Cardiac muscle cell (in vitro differentiated cells and primary cell): Measurements from ENCODE around the gene GSG1L. TPM values are rescaled to one million over a fixed set of nuclear protein-coding genes. Genes with fewer than 3 reads are reported as not detected.

Experiments used
- DNase-seq, 2 donors: peaks; one replicate each; pipeline versions ENCODE4 v3.0.0 to v3.0.0-alpha.2; 2010 to 2017; ENCODE audit warnings: low read depth in 1 of 2, low spot score in 1 of 2
- H3K27ac ChIP-seq: fragments of 200-600 bp; sonication (generic); 2 replicates; pipeline ENCODE4 v1.5.1; 2016
- H3K27me3 ChIP-seq: fragments of 200-600 bp; sonication (generic); 2 replicates; pipeline ENCODE4 v1.6.0; 2016; ENCODE audit warnings: control low read depth
- H3K36me3 ChIP-seq: fragments of 200-600 bp; sonication (generic); 2 replicates; pipeline ENCODE4 v1.5.1; 2016; ENCODE audit warnings: control low read depth
- H3K4me1 ChIP-seq: fragments of 200-600 bp; sonication (generic); 2 replicates; pipeline ENCODE4 v1.8.1; 2017; ENCODE audit warnings: low read depth, mild to moderate bottlenecking, mixed run types
- H3K4me3 ChIP-seq: fragments of 200-600 bp; sonication (generic); 2 replicates; pipeline ENCODE4 v1.5.1; 2016; ENCODE audit warnings: mild to moderate bottlenecking
- H3K9me3 ChIP-seq: fragments of 200-600 bp; sonication (generic); 2 replicates; pipeline ENCODE4 v1.5.1; 2017; ENCODE audit warnings: low read depth, mild to moderate bottlenecking, control low read depth
- polyA plus RNA-seq: library from polyadenylated mRNA; unstranded; fragments of >200 nt; fragmentation: Nextera tagmentation; extraction: Ambion mirVana; gene quantifications from 2 replicates; pipeline ENCODE4 v1.2.1, GENCODE V29; 2016
- total RNA-seq: library from RNA; depleted of rRNA; stranded (reverse); fragments of >200 nt; gene quantifications from 2 replicates; pipeline ENCODE4 v1.2.3, GENCODE V29; 2016
- TF ChIP-seq, protein P1 (sequence below): IDR thresholded peaks from 2 replicates; pipeline ENCODE4 v1.5.1; 2012; ENCODE audit warnings: low read depth, mild to moderate bottlenecking, low read length

Gene GSG1L
- total and polyA plus RNA-seq, 2 experiments from 2014 or later: not detected

DNA sequence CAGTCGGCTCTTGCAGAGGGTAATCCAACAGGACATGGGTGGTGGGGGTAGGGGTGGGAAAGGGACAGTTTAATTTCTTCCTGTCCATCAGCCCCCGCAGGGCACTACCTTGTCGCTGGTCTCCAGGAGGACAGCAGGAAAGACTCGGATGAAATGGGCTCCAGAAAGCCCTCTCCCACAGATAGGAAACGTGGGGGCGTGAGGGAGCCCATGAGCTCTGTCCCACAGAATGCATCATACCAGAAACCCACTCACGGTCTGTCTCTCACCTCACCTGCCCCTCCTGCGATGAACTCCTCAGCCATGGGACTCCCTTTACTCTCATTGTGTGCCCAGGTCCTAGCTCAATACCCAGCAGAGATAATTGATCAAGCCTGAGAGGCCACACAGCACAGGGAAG lies 240.1 kb downstream of the GSG1L start:
- DNase-seq: no peak
- Histone ChIP-seq H3K27ac (no peak overlapping the region), H3K36me3 (no peaks in the 10 kb centered on the region), H3K27me3 (no peaks in the 10 kb centered on the region), H3K4me3 (no peak overlapping the region), H3K4me1 (no peaks in the 10 kb centered on the region), H3K9me3 (no peaks in the 10 kb centered on the region)
- TF ChIP-seq, protein P1, sequence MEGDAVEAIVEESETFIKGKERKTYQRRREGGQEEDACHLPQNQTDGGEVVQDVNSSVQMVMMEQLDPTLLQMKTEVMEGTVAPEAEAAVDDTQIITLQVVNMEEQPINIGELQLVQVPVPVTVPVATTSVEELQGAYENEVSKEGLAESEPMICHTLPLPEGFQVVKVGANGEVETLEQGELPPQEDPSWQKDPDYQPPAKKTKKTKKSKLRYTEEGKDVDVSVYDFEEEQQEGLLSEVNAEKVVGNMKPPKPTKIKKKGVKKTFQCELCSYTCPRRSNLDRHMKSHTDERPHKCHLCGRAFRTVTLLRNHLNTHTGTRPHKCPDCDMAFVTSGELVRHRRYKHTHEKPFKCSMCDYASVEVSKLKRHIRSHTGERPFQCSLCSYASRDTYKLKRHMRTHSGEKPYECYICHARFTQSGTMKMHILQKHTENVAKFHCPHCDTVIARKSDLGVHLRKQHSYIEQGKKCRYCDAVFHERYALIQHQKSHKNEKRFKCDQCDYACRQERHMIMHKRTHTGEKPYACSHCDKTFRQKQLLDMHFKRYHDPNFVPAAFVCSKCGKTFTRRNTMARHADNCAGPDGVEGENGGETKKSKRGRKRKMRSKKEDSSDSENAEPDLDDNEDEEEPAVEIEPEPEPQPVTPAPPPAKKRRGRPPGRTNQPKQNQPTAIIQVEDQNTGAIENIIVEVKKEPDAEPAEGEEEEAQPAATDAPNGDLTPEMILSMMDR: no peak

DNA sequence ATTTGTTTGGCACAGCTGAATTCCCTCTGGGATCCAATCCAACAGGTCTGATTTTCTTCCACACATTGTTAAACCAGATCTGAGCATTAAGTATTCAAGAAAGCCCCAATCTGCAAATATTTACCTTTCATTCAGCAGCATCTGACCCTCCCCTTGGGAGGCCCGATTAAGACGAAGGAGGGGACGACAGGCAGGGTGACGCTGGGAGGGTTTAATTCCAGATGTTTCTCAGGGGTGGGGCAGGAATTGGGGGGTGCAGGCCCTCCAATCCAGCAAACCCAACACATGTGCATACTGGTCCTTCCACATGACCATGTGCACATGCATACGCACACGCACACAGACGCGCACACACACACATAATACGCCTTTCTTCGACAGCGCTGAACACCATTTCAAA lies 240.5 kb downstream of the GSG1L start:
- H3K4me1 ChIP-seq: no peaks in the 10 kb centered on the region
- no peak for DNase-seq
- no peaks in the 10 kb centered on the region for H3K9me3 ChIP-seq
- TF ChIP-seq, protein P1: no peak
- H3K27me3 ChIP-seq: no peaks in the 10 kb centered on the region
- no peak overlapping the region for H3K27ac ChIP-seq
- H3K4me3 ChIP-seq: no peak overlapping the region
- H3K36me3 ChIP-seq: no peaks in the 10 kb centered on the region

- Histone ChIP-seq H3K27ac (no peak overlapping the region), H3K27me3 (no peaks in the 10 kb centered on the region), H3K4me1 (no peaks in the 10 kb centered on the region), H3K9me3 (no peaks in the 10 kb centered on the region), H3K4me3 (no peak overlapping the region), H3K36me3 (no peaks in the 10 kb centered on the region)
- DNase-seq: no peak
- TF ChIP-seq, protein P1: no peak
Measured at GRCh38 chr16:27822529-27822928, 241.0 kb downstream of the GSG1L start.

GRCh38 chr16:27820646-27821345 lies 242.7 kb downstream of the GSG1L start:
- no peaks in the 10 kb centered on the region for H3K27me3 ChIP-seq
- H3K4me3 ChIP-seq: no peak overlapping the region
- no peaks in the 10 kb centered on the region for H3K36me3 ChIP-seq
- H3K9me3 ChIP-seq: no peaks in the 10 kb centered on the region
- no peaks in the 10 kb centered on the region for H3K4me1 ChIP-seq
- DNase-seq: no peak
- H3K27ac ChIP-seq: no peak overlapping the region
- TF ChIP-seq, protein P1: no peak

DNA sequence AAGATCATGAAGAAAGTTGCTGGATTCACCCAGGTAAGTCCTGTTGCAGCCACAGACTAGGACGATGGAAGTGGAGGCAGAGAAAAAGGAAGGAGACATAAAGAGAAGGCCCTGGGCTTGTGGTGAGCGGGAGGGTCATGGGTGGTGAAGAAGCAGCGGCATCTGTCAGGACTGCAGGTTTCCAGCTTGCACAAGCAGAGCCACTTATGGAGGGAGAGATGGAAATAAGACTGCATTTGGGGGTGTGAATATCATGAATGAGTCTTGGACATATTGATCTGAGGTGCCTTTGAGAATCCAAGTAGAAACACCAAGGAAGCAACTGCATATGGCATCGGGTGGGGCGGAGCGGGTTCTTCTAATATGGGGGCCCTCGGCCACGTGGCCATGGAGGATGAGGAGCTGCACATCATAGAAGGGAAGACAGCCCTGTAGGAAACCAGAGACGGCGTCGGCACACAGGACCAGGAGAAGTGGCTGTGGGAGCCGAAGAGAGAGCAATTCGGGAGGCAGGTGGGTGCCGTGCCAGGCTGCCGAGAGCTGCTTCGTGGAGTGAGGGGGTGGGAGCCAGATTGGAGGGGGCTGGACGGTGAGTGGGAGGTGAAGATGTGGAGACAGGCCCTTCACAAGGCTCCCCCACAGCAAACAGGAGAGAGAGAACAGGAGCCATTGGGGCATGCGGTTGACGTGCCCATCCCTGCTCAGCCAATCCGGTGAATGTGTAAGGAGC lies 243.5 kb downstream of the GSG1L start:
- no peaks in the 10 kb centered on the region for H3K36me3 ChIP-seq
- no peaks in the 10 kb centered on the region for H3K4me1 ChIP-seq
- H3K27ac ChIP-seq: no peak overlapping the region
- TF ChIP-seq, protein P1: no peak
- no peaks in the 10 kb centered on the region for H3K27me3 ChIP-seq
- H3K9me3 ChIP-seq: no peaks in the 10 kb centered on the region
- DNase-seq: no peak
- no peak overlapping the region for H3K4me3 ChIP-seq
